Measurements from ENCODE around the gene LARP4B.
"Not testable (repeated sequence)": the region's sequence is repeated elsewhere in the genome, so short reads cannot be mapped to it uniquely, and the experiment has no call there.

Gene LARP4B

GRCh38 chr10:955820-956217 lies 24.3 kb upstream of the LARP4B start:
- DNase-seq: no peak

- no peak for DNase-seq
Measured at GRCh38 chr10:955127-955819, 23.8 kb upstream of the LARP4B start.

GRCh38 chr10:954396-954795 lies 22.9 kb upstream of the LARP4B start:
- DNase-seq: no peak

- no peak for DNase-seq
Measured at GRCh38 chr10:953836-954235, 22.3 kb upstream of the LARP4B start.

GRCh38 chr10:949446-949845 lies 17.9 kb upstream of the LARP4B start:
- DNase-seq: no peak

GRCh38 chr10:948347-948746 lies 16.8 kb upstream of the LARP4B start:
- DNase-seq: no peak

- no peak for DNase-seq
Measured at GRCh38 chr10:947881-948280, 16.4 kb upstream of the LARP4B start.

- no peak for DNase-seq
Measured at GRCh38 chr10:947051-947450, 15.5 kb upstream of the LARP4B start.

- DNase-seq: no peak
Measured at GRCh38 chr10:945778-946177, 14.3 kb upstream of the LARP4B start.

- DNase-seq: no peak
Measured at GRCh38 chr10:944034-944831, 12.7 kb upstream of the LARP4B start.

- no peak for DNase-seq
Measured at GRCh38 chr10:943334-944033, 12.0 kb upstream of the LARP4B start.

- DNase-seq: no peak
Measured at GRCh38 chr10:938941-939678, 7.6 kb upstream of the LARP4B start.

- DNase-seq: no peak
Measured at GRCh38 chr10:934746-935406, 3.4 kb upstream of the LARP4B start.

- not testable (repeated sequence) for DNase-seq
Measured at GRCh38 chr10:934165-934564, 2.7 kb upstream of the LARP4B start.

- no peak for DNase-seq
Measured at GRCh38 chr10:932589-932988, 1.1 kb upstream of the LARP4B start.

- DNase-seq: no peak
Measured at GRCh38 chr10:930625-931325, 730 bp downstream of the LARP4B start.

GRCh38 chr10:929960-930624 lies 1.4 kb downstream of the LARP4B start:
- DNase-seq: no peak

GRCh38 chr10:927131-927530 lies 4.4 kb downstream of the LARP4B start:
- DNase-seq: no peak

- no peak for DNase-seq
Measured at GRCh38 chr10:926075-926698, 5.3 kb downstream of the LARP4B start.

GRCh38 chr10:924524-924859 lies 7.0 kb downstream of the LARP4B start:
- no peak for DNase-seq
